CD4-positive, alpha-beta T cell (primary cell): ENCODE results near the gene KCNQ1. TPM values are rescaled to one million over a fixed set of nuclear protein-coding genes. Genes with fewer than 3 reads are reported as not detected.
A peak's percentile ranks its signal among the peaks of the same experiment; 100 is the strongest.

Experiments used
- ATAC-seq: fragments of 200-7000 bp; cut with Tn5 transposase; one replicate; pipeline ENCODE4 v1.10.0; 2022; ENCODE audit warnings: mild to moderate bottlenecking; ENCODE audit not compliant: poor library complexity
- CTCF ChIA-PET: fragments of 350-600 bp; sonication (Branson Sonifier 250); formaldehyde crosslinking; loops from one replicate; lab custom pipeline; 2021; ENCODE audit warnings: antibody characterized with exemption, inconsistent platforms; lab: Charles Lee
- POLR2A ChIA-PET: fragments of 350-600 bp; sonication (Branson Sonifier 250); formaldehyde crosslinking; loops from one replicate; lab custom pipeline; 2021; ENCODE audit warnings: antibody characterized with exemption, inconsistent platforms; lab: Charles Lee
- DNase-seq, 14 experiments: peaks; one replicate each; pipeline ENCODE4 v3.0.0-alpha.2; 2013 to 2020; ENCODE audit warnings: mixed read lengths in 2 of 14
- H3K27ac ChIP-seq, 2 donors: one replicate each; pipeline versions ENCODE4 v1.5.1 to v1.7.0; 2013; ENCODE audit warnings: low read length in 2 of 2, low read depth in 1 of 2, mild to moderate bottlenecking in 1 of 2
- H3K27me3 ChIP-seq, 2 experiments: 1 replicate in 1 of 2; 2 replicates in 1 of 2; pipeline versions ENCODE4 v1.6.1 to v1.7.0; 2013; ENCODE audit warnings: low read length in 2 of 2, control low read depth in 1 of 2, mild to moderate bottlenecking in 1 of 2, moderate library complexity in 1 of 2; ENCODE audit not compliant: insufficient read depth in 2 of 2, control insufficient read depth in 1 of 2
- H3K36me3 ChIP-seq: one replicate; pipeline ENCODE4 v1.6.1; 2013; ENCODE audit warnings: low read length, control low read depth; ENCODE audit not compliant: insufficient read depth
- H3K4me1 ChIP-seq: one replicate; pipeline ENCODE4 v1.6.1; 2013; ENCODE audit warnings: low read length, control low read depth; ENCODE audit not compliant: insufficient read depth
- H3K4me3 ChIP-seq: one replicate; pipeline ENCODE4 v1.5.1; 2013; ENCODE audit warnings: mild to moderate bottlenecking, low read length, moderate library complexity
- H3K9me3 ChIP-seq, 2 experiments: 1 replicate in 1 of 2; 2 replicates in 1 of 2; pipeline versions ENCODE4 v1.6.1 to v1.7.0; 2013; ENCODE audit warnings: low read length in 2 of 2, mild to moderate bottlenecking in 2 of 2, control low read depth in 1 of 2, moderate library complexity in 1 of 2; ENCODE audit not compliant: control insufficient read depth in 1 of 2, insufficient read depth in 1 of 2
- H3K27ac Mint-ChIP-seq: one replicate; pipeline ENCODE4 v1.8.0; 2020; ENCODE audit warnings: mixed read lengths
- H3K27me3 Mint-ChIP-seq: one replicate; pipeline ENCODE4 v1.8.0; 2021; ENCODE audit warnings: mixed read lengths
- H3K36me3 Mint-ChIP-seq: one replicate; pipeline ENCODE4 v1.8.0; 2021; ENCODE audit warnings: low read depth, mixed read lengths
- H3K4me1 Mint-ChIP-seq: one replicate; pipeline ENCODE4 v1.8.0; 2021; ENCODE audit warnings: low read depth, mixed read lengths
- H3K4me3 Mint-ChIP-seq: one replicate; pipeline ENCODE4 v1.8.0; 2020; ENCODE audit warnings: mild to moderate bottlenecking, mixed read lengths
- H3K9me3 Mint-ChIP-seq: one replicate; pipeline ENCODE4 v1.8.0; 2020; ENCODE audit warnings: mixed read lengths
- intact Hi-C, 2 experiments: fragments of 100-400 bp; cut with DNase I in 1 of 2; cut with micrococcal nuclease in 1 of 2; formaldehyde crosslinking; loops; one replicate each; pipeline versions ENCODE4 v1.15.1 to v1.9.0; 2023 to 2025; cut with DNase I, micrococcal nuclease
- total RNA-seq, 174 experiments: library from RNA in 2 of 174; stranded (reverse) in 2 of 174; gene quantifications; one replicate each; pipeline ENCODE4 v1.2.3 and lab custom pipeline; 2021 to 2026
- TF ChIP-seq, protein P1 (sequence below): fragments of 200-600 bp; IDR thresholded peaks from one replicate; pipeline ENCODE4 v1.8.0; 2022; ENCODE audit warnings: antibody characterized with exemption, mild to moderate bottlenecking

The KCNQ1 gene
- total RNA-seq, 2 experiments from 2014 or later, result 31.3 to 33.1 TPM

DNA sequence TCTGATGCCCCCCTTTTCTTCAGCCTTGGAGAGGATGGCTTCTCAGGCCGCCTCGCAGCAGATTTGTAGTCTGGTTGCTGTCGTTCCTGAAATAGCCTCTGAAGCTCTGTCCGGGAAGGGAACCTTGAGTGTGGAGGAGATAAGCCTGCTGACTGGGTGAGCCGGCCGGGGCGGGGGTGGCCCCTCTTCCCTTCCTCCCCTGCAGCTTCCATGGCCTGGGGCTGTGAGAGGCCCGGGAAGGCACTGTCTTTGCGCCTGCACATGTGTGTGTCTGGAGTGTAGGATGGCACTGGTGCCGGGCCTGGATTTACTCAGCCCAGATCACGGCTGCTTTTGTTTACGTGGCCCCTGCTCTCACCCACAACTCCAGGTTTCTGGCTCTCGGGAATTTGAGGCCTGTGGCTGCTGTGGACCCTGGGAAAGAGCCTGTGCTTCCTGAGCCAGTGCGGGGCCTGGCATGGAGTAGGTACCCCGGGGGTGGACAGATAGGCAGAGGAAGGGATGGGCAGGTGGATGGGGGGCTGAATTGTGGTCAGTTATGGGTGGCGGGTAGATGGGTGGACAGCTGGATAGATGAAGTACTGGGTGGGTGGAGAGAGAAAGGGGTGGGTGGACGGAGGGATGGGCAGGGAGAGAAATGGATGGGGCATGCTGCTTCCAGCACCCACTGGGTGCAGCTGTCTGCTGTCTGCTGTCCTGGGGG, 16.6 kb downstream of the KCNQ1 start:
- intact Hi-C loops, result no loop called here
- TF ChIP-seq, protein P1, sequence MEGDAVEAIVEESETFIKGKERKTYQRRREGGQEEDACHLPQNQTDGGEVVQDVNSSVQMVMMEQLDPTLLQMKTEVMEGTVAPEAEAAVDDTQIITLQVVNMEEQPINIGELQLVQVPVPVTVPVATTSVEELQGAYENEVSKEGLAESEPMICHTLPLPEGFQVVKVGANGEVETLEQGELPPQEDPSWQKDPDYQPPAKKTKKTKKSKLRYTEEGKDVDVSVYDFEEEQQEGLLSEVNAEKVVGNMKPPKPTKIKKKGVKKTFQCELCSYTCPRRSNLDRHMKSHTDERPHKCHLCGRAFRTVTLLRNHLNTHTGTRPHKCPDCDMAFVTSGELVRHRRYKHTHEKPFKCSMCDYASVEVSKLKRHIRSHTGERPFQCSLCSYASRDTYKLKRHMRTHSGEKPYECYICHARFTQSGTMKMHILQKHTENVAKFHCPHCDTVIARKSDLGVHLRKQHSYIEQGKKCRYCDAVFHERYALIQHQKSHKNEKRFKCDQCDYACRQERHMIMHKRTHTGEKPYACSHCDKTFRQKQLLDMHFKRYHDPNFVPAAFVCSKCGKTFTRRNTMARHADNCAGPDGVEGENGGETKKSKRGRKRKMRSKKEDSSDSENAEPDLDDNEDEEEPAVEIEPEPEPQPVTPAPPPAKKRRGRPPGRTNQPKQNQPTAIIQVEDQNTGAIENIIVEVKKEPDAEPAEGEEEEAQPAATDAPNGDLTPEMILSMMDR, result no peak
- Histone ChIP-seq H3K4me1 (peaks cover 50% of the 10 kb centered on the region), H3K9me3 (no peaks in the 10 kb centered on the region), H3K4me3 (no peak overlapping the region), H3K27me3 (no peaks in the 10 kb centered on the region), H3K36me3 (no peaks in the 10 kb centered on the region), H3K27ac (no peak overlapping the region)
- Mint-ChIP-seq H3K4me3 (no peak overlapping the region), H3K4me1 (peaks cover 60% of the 10 kb centered on the region), H3K9me3 (no peaks in the 10 kb centered on the region), H3K27ac (no peak overlapping the region), H3K27me3 (no peaks in the 10 kb centered on the region), H3K36me3 (no peaks in the 10 kb centered on the region)
- no peak for ATAC-seq
- ChIA-PET CTCF (no interaction called here), POLR2A (no interaction called here)
- no peak for DNase-seq

DNA sequence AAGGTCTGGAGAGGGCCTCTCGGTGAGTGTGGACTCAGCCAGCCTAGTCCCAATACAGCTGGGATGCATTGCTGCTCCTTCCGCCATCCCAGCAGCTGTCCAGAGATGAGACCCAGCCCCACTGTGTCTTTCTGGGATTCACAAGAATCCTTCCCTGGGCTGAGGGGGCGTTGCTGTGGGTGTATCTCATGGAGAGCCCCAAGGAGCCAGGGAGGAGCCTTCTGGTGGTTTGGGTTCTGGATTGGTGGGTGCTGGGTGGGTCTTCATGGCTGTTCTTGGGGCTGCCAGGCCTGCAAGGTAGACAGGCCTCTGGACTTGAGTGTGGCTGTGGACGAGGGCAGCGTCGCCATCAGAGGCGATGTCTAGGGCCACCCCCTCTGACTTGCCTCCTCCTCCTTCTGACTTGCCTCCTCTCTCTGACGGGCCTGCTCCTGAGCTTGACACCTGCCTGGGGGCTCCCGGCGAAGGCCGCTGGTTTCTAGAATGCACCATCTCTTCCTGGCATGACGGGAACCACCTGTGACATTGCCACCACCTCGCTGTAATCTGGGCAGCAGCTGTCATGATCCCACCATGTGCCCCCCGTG, 17.2 kb downstream of the KCNQ1 start:
- intact Hi-C loops, result no loop called here
- peak overlapping the region; percentile 42 for H3K27ac Mint-ChIP-seq
- ATAC-seq (no peak), DNase-seq (no peak)
- no peaks in the 10 kb centered on the region for H3K9me3 ChIP-seq
- no peaks in the 10 kb centered on the region for H3K36me3 ChIP-seq
- ChIA-PET POLR2A (no interaction called here), CTCF (no interaction called here)
- TF ChIP-seq, protein P1, result no peak
- no peak overlapping the region for H3K4me3 ChIP-seq
- H3K4me3 Mint-ChIP-seq, result no peak overlapping the region
- no peaks in the 10 kb centered on the region for H3K9me3 Mint-ChIP-seq
- H3K36me3 Mint-ChIP-seq, result no peaks in the 10 kb centered on the region
- peaks cover 57% of the 10 kb centered on the region for H3K4me1 ChIP-seq
- no peaks in the 10 kb centered on the region for H3K27me3 ChIP-seq
- H3K27ac ChIP-seq, result no peak overlapping the region
- H3K4me1 Mint-ChIP-seq, result peaks cover 66% of the 10 kb centered on the region
- no peaks in the 10 kb centered on the region for H3K27me3 Mint-ChIP-seq

DNA sequence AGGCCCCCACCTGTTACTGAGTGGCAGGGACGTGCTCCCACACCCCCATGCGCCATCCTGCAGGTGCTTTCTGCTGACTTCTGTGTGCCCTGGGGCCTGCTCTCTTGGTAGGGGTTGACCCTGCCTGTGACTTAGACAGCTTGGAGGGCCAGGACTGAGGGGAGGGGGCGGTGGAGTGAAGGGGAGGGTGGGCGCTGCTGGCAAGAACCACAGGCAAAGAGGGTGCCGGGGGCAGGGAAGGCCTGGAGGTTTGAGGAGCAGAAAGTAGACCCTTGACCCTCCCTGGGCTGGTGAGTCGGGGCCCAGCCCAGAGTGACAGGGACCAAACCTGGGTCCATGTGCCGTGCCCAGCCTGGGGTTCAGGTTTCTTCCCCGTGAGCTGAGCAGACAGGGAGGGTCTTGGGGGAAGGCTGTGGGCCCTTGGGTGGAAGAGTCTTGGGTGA, 17.8 kb downstream of the KCNQ1 start:
- H3K4me3 Mint-ChIP-seq, result peak overlapping the region; percentile 30

More for the DNA sequence above, 17.8 kb downstream of the KCNQ1 start:
- Histone ChIP-seq H3K4me1 (peaks cover 62% of the 10 kb centered on the region), H3K36me3 (no peaks in the 10 kb centered on the region), H3K27me3 (no peaks in the 10 kb centered on the region), H3K27ac (no peak overlapping the region), H3K4me3 (no peak overlapping the region), H3K9me3 (no peaks in the 10 kb centered on the region)
- Mint-ChIP-seq H3K27ac (peak overlapping the region; percentile 42), H3K27me3 (no peaks in the 10 kb centered on the region), H3K4me1 (peaks cover 67% of the 10 kb centered on the region), H3K36me3 (peaks cover 4% of the 10 kb centered on the region), H3K9me3 (no peaks in the 10 kb centered on the region)
- CTCF ChIA-PET, result no interaction called here
- TF ChIP-seq, protein P1, result no peak
- intact Hi-C loops, result no loop called here
- POLR2A ChIA-PET, result no interaction called here
- ATAC-seq (no peak), DNase-seq (no peak)
